HCT116 (cell line): Measurements from ENCODE around the gene COPE.

ENCODE experiments used
- CTCF ChIP-seq, 3 experiments: fragments of 200-600 bp in 1 of 3; sonication (generic) in 1 of 3; IDR thresholded peaks in 2 of 3; conservative IDR thresholded peaks in 1 of 3; 2 replicates each; pipeline ENCODE4 v1.5.1; 2012 to 2017; ENCODE audit warnings: low read depth in 2 of 3, low read length in 2 of 3, antibody characterized with exemption in 1 of 3, borderline replicate concordance in 1 of 3, control low read depth in 1 of 3, mild to moderate bottlenecking in 1 of 3, mixed read lengths in 1 of 3, mixed run types in 1 of 3, moderate library complexity in 1 of 3; ENCODE audit not compliant: insufficient read depth in 1 of 3
- EGR1 ChIP-seq: IDR thresholded peaks from 2 replicates; pipeline ENCODE4 v1.6.1; 2012; ENCODE audit warnings: low read depth
- EZH2 ChIP-seq: fragments of 200-600 bp; sonication (generic); IDR thresholded peaks from 2 replicates; pipeline ENCODE4 v1.6.1; 2017; ENCODE audit warnings: antibody characterized with exemption, mixed run types
- EZH2phosphoT487 ChIP-seq: fragments of 200-600 bp; IDR thresholded peaks from 2 replicates; pipeline ENCODE4 v1.6.1; 2018; ENCODE audit warnings: antibody characterized with exemption, borderline replicate concordance
- MAX ChIP-seq: IDR thresholded peaks from 2 replicates; pipeline ENCODE4 v1.6.1; 2012
- POLR2A ChIP-seq: IDR thresholded peaks from 2 replicates; pipeline ENCODE4 v1.7.0; 2011; ENCODE audit warnings: borderline replicate concordance; ENCODE audit not compliant: insufficient read depth, insufficient read length; ENCODE audit errors: extremely low read depth
- SIN3A ChIP-seq: IDR thresholded peaks from 2 replicates; pipeline ENCODE4 v1.6.1; 2012; ENCODE audit warnings: low read depth
- TCF7L2 ChIP-seq: IDR thresholded peaks from 2 replicates; pipeline ENCODE4 v1.7.0; 2011; ENCODE audit warnings: borderline replicate concordance, inconsistent platforms; ENCODE audit not compliant: insufficient read depth, insufficient read length; ENCODE audit errors: extremely low read depth

DNA sequence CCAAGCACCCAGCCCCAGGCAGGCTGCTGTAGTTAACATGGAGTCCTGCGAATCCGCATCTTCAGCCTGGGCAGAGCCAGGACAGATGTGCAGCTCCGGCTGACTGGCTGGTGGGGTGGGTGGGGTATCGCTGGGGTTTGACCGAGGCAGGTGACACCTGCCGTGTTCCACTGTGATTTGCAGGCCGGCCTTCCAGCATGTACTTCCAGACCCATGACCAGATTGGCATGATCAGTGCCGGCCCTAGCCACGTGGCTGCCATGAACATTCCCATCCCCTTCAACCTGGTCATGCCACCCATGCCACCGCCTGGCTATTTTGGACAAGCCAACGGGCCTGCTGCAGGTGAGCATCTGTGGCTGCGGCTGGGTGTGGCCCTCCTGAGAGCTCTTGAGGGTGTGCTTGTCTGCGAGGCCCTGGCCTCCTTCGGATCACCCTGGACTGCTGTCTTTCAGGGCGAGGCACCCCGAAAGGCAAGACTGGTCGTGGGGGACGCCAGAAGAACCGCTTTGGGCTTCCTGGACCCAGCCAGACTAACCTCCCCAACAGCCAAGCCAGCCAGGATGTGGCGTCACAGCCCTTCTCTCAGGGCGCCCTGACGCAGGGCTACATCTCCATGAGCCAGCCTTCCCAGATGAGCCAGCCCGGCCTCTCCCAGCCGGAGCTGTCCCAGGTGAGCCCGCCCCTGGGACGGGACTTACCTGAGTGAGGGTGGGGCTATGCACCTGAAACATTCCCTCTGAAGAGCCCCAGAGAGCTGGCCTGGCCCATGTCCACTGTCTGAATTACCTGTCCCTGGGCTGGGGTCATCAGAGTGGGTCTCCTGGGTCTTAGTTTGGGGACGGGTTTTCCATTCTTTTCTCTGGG is 53.8 kb downstream of the COPE start:
- TF ChIP-seq POLR2A (no peak), MAX (no peak), TCF7L2 (no peak), CTCF (IDR thresholded peaks at IDR 0.05 in 2 of 3, conservative IDR thresholded peaks at IDR 0.05 in 1 of 3; ENCODE audit: borderline replicate concordance in 1 of 3, insufficient read depth in 1 of 3, low read depth in 2 of 3, low read length in 2 of 3) (no peak), EGR1 (no peak), EZH2 (no peak), SIN3A (no peak), EZH2phosphoT487 (no peak)
